Panc1 (cell line): ENCODE data around the gene STAM. TPM values are rescaled to one million over a fixed set of nuclear protein-coding genes. Genes with fewer than 3 reads are reported as not detected.

Experiments
- ATAC-seq: fragments of 200-7000 bp; cut with Tn5 transposase; 2 replicates; pipeline ENCODE4 v1.9.1; 2020; ENCODE audit warnings: mild to moderate bottlenecking, moderate library complexity
- BruUV-seq: library from RNA; stranded (reverse); fragments of 400-500 nt; replicated peaks from 2 replicates; lab custom pipeline; 2021; lab: Mats Ljungman, UMichigan
- CTCF ChIA-PET: fragments of 300-600 bp; sonication (Branson Sonifier 250); formaldehyde crosslinking; loops from one replicate; lab custom pipeline; 2022; ENCODE audit warnings: antibody characterized with exemption; lab: Charles Lee
- POLR2A ChIA-PET: fragments of 300-600 bp; sonication (Branson Sonifier 250); formaldehyde crosslinking; loops from one replicate; lab custom pipeline; 2022; ENCODE audit warnings: antibody characterized with exemption; lab: Charles Lee
- DNase-seq: peaks from one replicate; pipeline ENCODE4 v3.0.0-alpha.2; 2010; ENCODE audit warnings: low read depth, low spot score
- H3K27ac ChIP-seq: 2 replicates; pipeline ENCODE4 v1.5.1; 2011; ENCODE audit warnings: mild to moderate bottlenecking, low read length, inconsistent platforms
- H3K27me3 ChIP-seq: fragments of 200-500 bp; sonication (Bioruptor generic); 2 replicates; pipeline ENCODE4 v1.6.0; 2014; ENCODE audit warnings: low read length, inconsistent platforms; ENCODE audit not compliant: control insufficient read depth, insufficient read depth
- H3K36me3 ChIP-seq: fragments of 200-500 bp; sonication (Bioruptor generic); 2 replicates; pipeline ENCODE4 v1.5.1; 2014; ENCODE audit warnings: inconsistent platforms, mild to moderate bottlenecking, low read length, moderate library complexity; ENCODE audit not compliant: control insufficient read depth, insufficient read depth
- H3K4me1 ChIP-seq: 2 replicates; pipeline ENCODE4 v1.5.1; 2011; ENCODE audit warnings: inconsistent platforms, mild to moderate bottlenecking, low read length, moderate library complexity; ENCODE audit not compliant: control insufficient read depth, insufficient read depth
- H3K4me3 ChIP-seq, 2 experiments: 2 replicates each; pipeline ENCODE4 v1.5.1; 2011 to 2012; ENCODE audit warnings: low read depth in 2 of 2, low read length in 2 of 2, mild to moderate bottlenecking in 2 of 2, inconsistent platforms in 1 of 2, moderate library complexity in 1 of 2
- H3K9me3 ChIP-seq: fragments of 200-500 bp; sonication (Bioruptor generic); 2 replicates; pipeline ENCODE4 v1.5.1; 2014; ENCODE audit warnings: low read depth, mild to moderate bottlenecking, inconsistent platforms, low read length, moderate library complexity; ENCODE audit not compliant: control insufficient read depth, insufficient read depth
- POLR2AphosphoS5 ChIP-seq: IDR thresholded peaks from 2 replicates; pipeline ENCODE4 v1.6.1; 2012; ENCODE audit warnings: mild to moderate bottlenecking, low read depth, low read length, moderate library complexity
- SIN3A ChIP-seq: IDR thresholded peaks from 2 replicates; pipeline ENCODE4 v1.6.1; 2012; ENCODE audit warnings: low read depth, mild to moderate bottlenecking, low read length, moderate library complexity, borderline replicate concordance; ENCODE audit not compliant: insufficient read depth
- TCF7L2 ChIP-seq: IDR thresholded peaks from 2 replicates; pipeline ENCODE4 v1.6.1; 2011; ENCODE audit warnings: mild to moderate bottlenecking, low read depth, low read length, inconsistent platforms
- in situ Hi-C: cut with HindIII; loops from 2 replicates; pipeline ENCODE4 v1.10.0; 2016; ENCODE audit warnings: low sequenced_read_pairs, low pct_unique_long_range_greater_than_20kb
- intact Hi-C: fragments of 100-400 bp; cut with micrococcal nuclease; formaldehyde crosslinking; loops from one replicate; pipeline ENCODE4 v1.10.0; 2022; ENCODE audit not compliant: unreplicated experiment
- total RNA-seq: library from RNA; stranded (reverse); gene quantifications from one replicate; pipeline ENCODE4 v1.2.1, GENCODE V29; 2021; ENCODE audit not compliant: unreplicated experiment
- TF ChIP-seq, protein P1 (sequence below): fragments of 450-650 bp; IDR thresholded peaks from 2 replicates; pipeline ENCODE4 v1.5.1; 2017; ENCODE audit warnings: mild to moderate bottlenecking
- TF ChIP-seq, protein P2 (sequence below), 2 experiments: IDR thresholded peaks; 2 replicates each; pipeline ENCODE4 v1.6.1; 2011 to 2012; ENCODE audit warnings: low read depth in 2 of 2, control low read depth in 1 of 2, low read length in 1 of 2, mild to moderate bottlenecking in 1 of 2, moderate library complexity in 1 of 2; ENCODE audit not compliant: insufficient read depth in 1 of 2

STAM gene
- total RNA-seq, 1 experiment from 2014 or later: 18.9 TPM

DNA sequence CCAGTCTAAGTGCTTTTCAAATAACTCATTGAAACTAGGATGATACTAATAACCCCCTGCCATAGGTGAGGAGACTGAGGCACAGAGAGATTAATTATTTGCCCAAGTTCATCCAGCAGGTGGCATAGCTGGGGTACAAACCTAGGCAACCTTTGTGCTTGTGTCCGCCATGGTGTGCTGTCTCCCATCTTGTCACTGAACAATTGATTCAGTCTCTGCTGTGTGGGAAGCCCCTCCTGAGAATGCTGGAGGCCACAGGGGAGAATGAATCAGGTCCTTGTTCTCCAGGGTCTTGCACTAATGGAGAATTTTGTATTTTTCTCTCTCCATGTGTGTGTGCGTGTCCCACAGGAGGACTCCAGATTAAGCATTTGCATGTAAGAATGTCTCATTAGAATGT is 92.3 kb downstream of the STAM start:
- POLR2A ChIA-PET: no interaction called here

DNA sequence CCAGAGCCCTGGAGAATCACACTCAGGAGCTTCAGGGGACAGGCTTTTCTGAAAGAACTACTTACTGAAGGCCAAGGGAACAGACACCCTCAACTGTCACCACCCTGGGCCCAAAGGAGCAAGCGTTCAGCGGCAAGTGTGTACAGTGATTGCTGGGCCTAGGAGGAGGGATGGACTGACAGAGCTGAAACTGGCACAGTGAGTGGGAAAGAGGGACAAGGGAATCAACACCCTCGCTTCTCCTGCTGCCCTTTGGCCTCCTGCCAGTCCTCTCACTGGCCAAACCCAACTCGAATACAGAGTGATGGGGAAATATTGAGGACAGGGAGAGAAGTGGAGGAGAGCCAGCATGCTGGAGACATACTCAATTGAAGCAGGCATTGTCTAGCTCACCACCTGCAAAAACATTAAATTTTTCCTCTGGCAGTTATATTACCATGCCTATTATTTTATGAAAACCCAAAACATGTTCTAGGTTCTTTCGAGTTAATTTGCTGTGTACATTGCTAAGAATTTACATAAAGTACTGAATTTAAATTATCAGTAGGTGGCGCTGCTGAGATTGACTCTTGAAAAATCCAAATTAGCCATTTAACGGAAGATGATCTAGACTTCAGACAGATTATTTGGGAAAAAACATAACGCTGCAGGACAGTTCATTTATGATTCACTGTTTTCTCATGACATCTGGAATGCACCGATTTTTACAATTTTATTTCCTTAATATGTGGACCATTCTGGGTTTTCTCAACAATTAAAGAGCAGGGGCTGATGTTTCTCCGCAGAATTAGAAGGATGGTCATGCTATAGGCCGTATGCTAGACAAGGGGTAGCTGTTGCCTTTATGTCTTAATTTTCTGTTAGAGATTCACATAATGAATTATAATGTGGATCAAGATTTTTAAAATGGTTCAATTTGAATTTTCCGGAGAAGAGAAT is 93.3 kb downstream of the STAM start:
- CTCF ChIA-PET: interaction anchor here (0.5 to 0.7 kb wide), 3 partner anchors 243 to 330 kb away, joined by 3 to 12 read pairs (median 6); no protein-coding TSS in a partner anchor
- TF ChIP-seq, protein P1, sequence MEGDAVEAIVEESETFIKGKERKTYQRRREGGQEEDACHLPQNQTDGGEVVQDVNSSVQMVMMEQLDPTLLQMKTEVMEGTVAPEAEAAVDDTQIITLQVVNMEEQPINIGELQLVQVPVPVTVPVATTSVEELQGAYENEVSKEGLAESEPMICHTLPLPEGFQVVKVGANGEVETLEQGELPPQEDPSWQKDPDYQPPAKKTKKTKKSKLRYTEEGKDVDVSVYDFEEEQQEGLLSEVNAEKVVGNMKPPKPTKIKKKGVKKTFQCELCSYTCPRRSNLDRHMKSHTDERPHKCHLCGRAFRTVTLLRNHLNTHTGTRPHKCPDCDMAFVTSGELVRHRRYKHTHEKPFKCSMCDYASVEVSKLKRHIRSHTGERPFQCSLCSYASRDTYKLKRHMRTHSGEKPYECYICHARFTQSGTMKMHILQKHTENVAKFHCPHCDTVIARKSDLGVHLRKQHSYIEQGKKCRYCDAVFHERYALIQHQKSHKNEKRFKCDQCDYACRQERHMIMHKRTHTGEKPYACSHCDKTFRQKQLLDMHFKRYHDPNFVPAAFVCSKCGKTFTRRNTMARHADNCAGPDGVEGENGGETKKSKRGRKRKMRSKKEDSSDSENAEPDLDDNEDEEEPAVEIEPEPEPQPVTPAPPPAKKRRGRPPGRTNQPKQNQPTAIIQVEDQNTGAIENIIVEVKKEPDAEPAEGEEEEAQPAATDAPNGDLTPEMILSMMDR: peak; percentile 73
- TF ChIP-seq, protein P2, sequence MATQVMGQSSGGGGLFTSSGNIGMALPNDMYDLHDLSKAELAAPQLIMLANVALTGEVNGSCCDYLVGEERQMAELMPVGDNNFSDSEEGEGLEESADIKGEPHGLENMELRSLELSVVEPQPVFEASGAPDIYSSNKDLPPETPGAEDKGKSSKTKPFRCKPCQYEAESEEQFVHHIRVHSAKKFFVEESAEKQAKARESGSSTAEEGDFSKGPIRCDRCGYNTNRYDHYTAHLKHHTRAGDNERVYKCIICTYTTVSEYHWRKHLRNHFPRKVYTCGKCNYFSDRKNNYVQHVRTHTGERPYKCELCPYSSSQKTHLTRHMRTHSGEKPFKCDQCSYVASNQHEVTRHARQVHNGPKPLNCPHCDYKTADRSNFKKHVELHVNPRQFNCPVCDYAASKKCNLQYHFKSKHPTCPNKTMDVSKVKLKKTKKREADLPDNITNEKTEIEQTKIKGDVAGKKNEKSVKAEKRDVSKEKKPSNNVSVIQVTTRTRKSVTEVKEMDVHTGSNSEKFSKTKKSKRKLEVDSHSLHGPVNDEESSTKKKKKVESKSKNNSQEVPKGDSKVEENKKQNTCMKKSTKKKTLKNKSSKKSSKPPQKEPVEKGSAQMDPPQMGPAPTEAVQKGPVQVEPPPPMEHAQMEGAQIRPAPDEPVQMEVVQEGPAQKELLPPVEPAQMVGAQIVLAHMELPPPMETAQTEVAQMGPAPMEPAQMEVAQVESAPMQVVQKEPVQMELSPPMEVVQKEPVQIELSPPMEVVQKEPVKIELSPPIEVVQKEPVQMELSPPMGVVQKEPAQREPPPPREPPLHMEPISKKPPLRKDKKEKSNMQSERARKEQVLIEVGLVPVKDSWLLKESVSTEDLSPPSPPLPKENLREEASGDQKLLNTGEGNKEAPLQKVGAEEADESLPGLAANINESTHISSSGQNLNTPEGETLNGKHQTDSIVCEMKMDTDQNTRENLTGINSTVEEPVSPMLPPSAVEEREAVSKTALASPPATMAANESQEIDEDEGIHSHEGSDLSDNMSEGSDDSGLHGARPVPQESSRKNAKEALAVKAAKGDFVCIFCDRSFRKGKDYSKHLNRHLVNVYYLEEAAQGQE (IDR thresholded peaks at IDR 0.05; ENCODE audit: insufficient read depth in 1 of 2, low read depth in 2 of 2, low read length in 1 of 2): no peak
- POLR2A ChIA-PET: no interaction called here
- no peaks in the 10 kb centered on the region for H3K9me3 ChIP-seq
- in situ Hi-C loops: no loop called here
- peak; percentile 51; the same call in 1 of the 2 replicates for ATAC-seq
- no peak overlapping the region for H3K27ac ChIP-seq
- H3K4me3 ChIP-seq: no peak overlapping the region
- H3K27me3 ChIP-seq: no peaks in the 10 kb centered on the region
- no TSS peak for BruUV-seq
- intact Hi-C loops: loop anchor here (2.0 to 10.0 kb wide), 2 partner anchors 134 to 478 kb away; no protein-coding TSS in a partner anchor
- H3K36me3 ChIP-seq: no peaks in the 10 kb centered on the region
- no peaks in the 10 kb centered on the region for H3K4me1 ChIP-seq
- DNase-seq: no peak

More for the DNA sequence above, 92.3 kb downstream of the STAM start:
- CTCF ChIA-PET: no interaction called here
- no TSS peak for BruUV-seq
- ATAC-seq (no peak), DNase-seq (no peak)
- TF ChIP-seq POLR2AphosphoS5: no peak
- TF ChIP-seq, protein P1: peak; percentile 26; the same call in 1 of the 2 replicates
- no peak for TF ChIP-seq TCF7L2
- no peak for TF ChIP-seq SIN3A
- no peak overlapping the region for H3K4me3 ChIP-seq
- no peaks in the 10 kb centered on the region for H3K36me3 ChIP-seq
- H3K27ac ChIP-seq: no peak overlapping the region
- H3K4me1 ChIP-seq: no peaks in the 10 kb centered on the region
- H3K9me3 ChIP-seq: no peaks in the 10 kb centered on the region
- intact Hi-C loops (loop anchor here (2.0 to 10.0 kb wide), 2 partner anchors 135 to 479 kb away; no protein-coding TSS in a partner anchor), in situ Hi-C loops (no loop called here)
- H3K27me3 ChIP-seq: no peaks in the 10 kb centered on the region
